H9 (cell line): ENCODE measurements around the gene STX11. TPM values are rescaled to one million over a fixed set of nuclear protein-coding genes. Genes with fewer than 3 reads are reported as not detected.

Experiments
- DNase-seq: peaks from one replicate; pipeline ENCODE4 v3.0.0-alpha.2; 2017
- H2AFZ ChIP-seq: one replicate; pipeline ENCODE4 v1.6.1; 2013; ENCODE audit warnings: mild to moderate bottlenecking, low read length, control low read depth, moderate library complexity
- H2AK5ac ChIP-seq: 2 replicates; pipeline ENCODE4 v1.6.1; 2013; ENCODE audit warnings: low read length, control low read depth, mixed read lengths; ENCODE audit not compliant: insufficient read length
- H2BK120ac ChIP-seq: one replicate; pipeline ENCODE4 v1.6.1; 2013; ENCODE audit warnings: low read depth, mild to moderate bottlenecking, low read length, control low read depth, inconsistent platforms; ENCODE audit not compliant: poor library complexity, severe bottlenecking
- H2BK12ac ChIP-seq: 2 replicates; pipeline ENCODE4 v1.6.1; 2013; ENCODE audit warnings: low read length, control low read depth, mixed read lengths, low read depth; ENCODE audit not compliant: insufficient read length
- H2BK15ac ChIP-seq: 2 replicates; pipeline ENCODE4 v1.6.1; 2013; ENCODE audit warnings: low read depth, low read length, control low read depth
- H2BK20ac ChIP-seq: one replicate; pipeline ENCODE4 v1.6.1; 2013; ENCODE audit warnings: low read depth, mild to moderate bottlenecking, low read length, control low read depth, inconsistent platforms; ENCODE audit not compliant: poor library complexity, severe bottlenecking
- H2BK5ac ChIP-seq: 2 replicates; pipeline ENCODE4 v1.6.1; 2013; ENCODE audit warnings: low read length, control low read depth, mixed read lengths; ENCODE audit not compliant: insufficient read length
- H3K14ac ChIP-seq: 2 replicates; pipeline ENCODE4 v1.6.1; 2013; ENCODE audit warnings: low read length, control low read depth; ENCODE audit not compliant: insufficient read depth
- H3K18ac ChIP-seq: 2 replicates; pipeline ENCODE4 v1.6.1; 2013; ENCODE audit warnings: low read depth, mild to moderate bottlenecking, mixed read lengths, low read length, control low read depth; ENCODE audit not compliant: insufficient read length
- H3K23ac ChIP-seq: 2 replicates; pipeline ENCODE4 v1.6.1; 2013; ENCODE audit warnings: low read length, control low read depth, mixed read lengths, low read depth; ENCODE audit not compliant: insufficient read length
- H3K23me2 ChIP-seq: 2 replicates; pipeline ENCODE4 v1.6.1; 2013; ENCODE audit warnings: low read depth, mild to moderate bottlenecking, mixed read lengths, low read length, control low read depth; ENCODE audit not compliant: insufficient read length, poor library complexity, severe bottlenecking
- H3K27ac ChIP-seq: 2 replicates; pipeline ENCODE4 v1.5.1; 2013; ENCODE audit warnings: low read length, control low read depth, mixed read lengths, low read depth; ENCODE audit not compliant: insufficient read length
- H3K27me3 ChIP-seq: 2 replicates; pipeline ENCODE4 v1.6.1; 2013; ENCODE audit warnings: low read length, control low read depth, inconsistent platforms; ENCODE audit not compliant: insufficient read depth
- H3K4ac ChIP-seq: 2 replicates; pipeline ENCODE4 v1.6.1; 2013; ENCODE audit warnings: low read depth, mild to moderate bottlenecking, control low read depth, inconsistent platforms, low read length, moderate library complexity
- H3K4me1 ChIP-seq: 2 replicates; pipeline ENCODE4 v1.6.1; 2013; ENCODE audit warnings: low read length, control low read depth, inconsistent platforms; ENCODE audit not compliant: insufficient read depth
- H3K4me2 ChIP-seq: 2 replicates; pipeline ENCODE4 v1.6.1; 2013; ENCODE audit warnings: low read length, control low read depth, mixed read lengths; ENCODE audit not compliant: insufficient read length, insufficient read depth
- H3K56ac ChIP-seq: 2 replicates; pipeline ENCODE4 v1.6.1; 2013; ENCODE audit warnings: low read depth, mild to moderate bottlenecking, mixed read lengths, low read length, control low read depth; ENCODE audit not compliant: insufficient read length
- H3K79me1 ChIP-seq: 2 replicates; pipeline ENCODE4 v1.6.1; 2013; ENCODE audit warnings: low read depth, mild to moderate bottlenecking, moderate library complexity, low read length, control low read depth, inconsistent platforms; ENCODE audit not compliant: insufficient read depth, poor library complexity, severe bottlenecking
- H3K79me2 ChIP-seq: 2 replicates; pipeline ENCODE4 v1.6.1; 2013; ENCODE audit warnings: low read length, control low read depth, inconsistent platforms; ENCODE audit not compliant: insufficient read depth
- H3K9ac ChIP-seq: 2 replicates; pipeline ENCODE4 v1.6.1; 2013; ENCODE audit warnings: low read length, control low read depth, mixed read lengths; ENCODE audit not compliant: insufficient read length; ENCODE audit errors: extremely low read depth
- H3K9me3 ChIP-seq: one replicate; pipeline ENCODE4 v1.6.1; 2013; ENCODE audit warnings: low read depth, low read length, inconsistent platforms; ENCODE audit not compliant: control insufficient read depth
- H3T11ph ChIP-seq: one replicate; pipeline ENCODE4 v1.6.1; 2013; ENCODE audit warnings: mild to moderate bottlenecking, low read length, control low read depth, inconsistent platforms
- H4K20me1 ChIP-seq: one replicate; pipeline ENCODE4 v1.6.1; 2013; ENCODE audit not compliant: control insufficient read depth, insufficient read length, insufficient read depth
- H4K5ac ChIP-seq: 2 replicates; pipeline ENCODE4 v1.6.1; 2013; ENCODE audit warnings: low read depth, mild to moderate bottlenecking, mixed read lengths, low read length, control low read depth; ENCODE audit not compliant: insufficient read length
- H4K8ac ChIP-seq: replicated peaks from 2 replicates; pipeline ENCODE4 v1.6.1; 2013; ENCODE audit warnings: low read length, control low read depth, mixed read lengths, low read depth; ENCODE audit not compliant: insufficient read length
- H4K91ac ChIP-seq: 2 replicates; pipeline ENCODE4 v1.6.1; 2013; ENCODE audit warnings: low read depth, mild to moderate bottlenecking, moderate library complexity, mixed read lengths, low read length, control low read depth; ENCODE audit not compliant: insufficient read length
- H3K27ac Mint-ChIP-seq, 3 experiments: 2 replicates in 2 of 3; 3 replicates in 1 of 3; pipeline ENCODE4 v1.8.0; 2020 to 2021; ENCODE audit warnings: mixed read lengths in 3 of 3, mild to moderate bottlenecking in 1 of 3, moderate library complexity in 1 of 3
- H3K27me3 Mint-ChIP-seq: 2 replicates; pipeline ENCODE4 v1.8.0; 2021; ENCODE audit warnings: low read depth, mild to moderate bottlenecking, moderate library complexity, mixed read lengths
- H3K36me3 Mint-ChIP-seq, 3 experiments: 2 replicates in 2 of 3; 3 replicates in 1 of 3; pipeline ENCODE4 v1.8.0; 2020 to 2021; ENCODE audit warnings: low read depth in 3 of 3, mixed read lengths in 3 of 3; ENCODE audit not compliant: insufficient read depth in 1 of 3
- H3K4me1 Mint-ChIP-seq, 2 experiments: 2 replicates each; pipeline ENCODE4 v1.8.0; 2020; ENCODE audit warnings: mixed read lengths in 2 of 2
- H3K4me3 Mint-ChIP-seq, 2 experiments: 2 replicates in 1 of 2; 3 replicates in 1 of 2; pipeline ENCODE4 v1.8.0; 2020 to 2021; ENCODE audit warnings: mild to moderate bottlenecking in 2 of 2, mixed read lengths in 2 of 2, moderate library complexity in 1 of 2
- H3K9me3 Mint-ChIP-seq, 2 experiments: 2 replicates in 1 of 2; 3 replicates in 1 of 2; pipeline ENCODE4 v1.8.0; 2020; ENCODE audit warnings: mild to moderate bottlenecking in 2 of 2, mixed read lengths in 2 of 2, moderate library complexity in 1 of 2
- WGBS: extraction: QIAGEN DNeasy Blood & Tissue Kit; methylation state at CpG from one replicate; pipeline ENCODE4 v1.1.7; 2013; ENCODE audit warnings: missing lambda C conversion rate, low lambda C conversion rate, mixed read lengths; ENCODE audit not compliant: insufficient read length; ENCODE audit errors: extremely low coverage; 5-methylcytosine and 5-hydroxymethylcytosine counted together
- total RNA-seq: library from RNA; stranded (reverse); gene quantifications from 2 replicates; pipeline ENCODE4 v1.2.1, GENCODE V29; 2021
- TF ChIP-seq, protein P1 (sequence below): fragments of 200-600 bp; sonication (generic); conservative IDR thresholded peaks from 3 replicates; pipeline ENCODE4 v1.8.0; 2021; ENCODE audit warnings: antibody characterized with exemption, mild to moderate bottlenecking

The STX11 gene
- total RNA-seq, 1 experiment from 2014 or later, result 0.22 TPM

DNA sequence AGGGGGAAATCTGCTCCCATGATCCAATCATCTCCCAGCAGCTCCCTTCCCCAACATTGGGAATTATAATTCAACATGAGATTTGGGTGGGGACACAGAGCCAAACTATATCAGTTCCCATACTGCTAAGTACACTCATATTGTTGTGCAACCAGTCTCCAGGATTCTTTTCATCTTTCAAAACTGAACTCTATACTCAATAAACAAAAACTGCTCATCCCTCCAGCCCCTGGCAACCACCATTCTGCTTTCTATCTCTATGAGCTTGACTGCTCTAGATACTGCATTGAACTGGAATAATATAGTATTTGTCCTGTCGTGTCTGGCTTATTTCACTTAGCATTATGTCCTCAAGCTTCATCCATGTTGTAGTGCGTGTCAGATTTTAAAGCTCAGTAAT, 42.9 kb downstream of the STX11 start:
- Histone ChIP-seq H3K18ac (no peak overlapping the region), H3K23ac (no peak overlapping the region), H2BK15ac (no peak overlapping the region), H3K4ac (no peak overlapping the region), H3T11ph (no peak overlapping the region), H3K79me1 (no peaks in the 10 kb centered on the region), H3K27me3 (no peaks in the 10 kb centered on the region), H4K5ac (no peak overlapping the region), H2BK5ac (no peak overlapping the region), H3K4me1 (peaks cover 2% of the 10 kb centered on the region; the same call in 1 of the 2 replicates), H4K8ac (no peak overlapping the region), H3K56ac (no peak overlapping the region), H4K91ac (no peak overlapping the region), H3K27ac (no peak overlapping the region), H2AFZ (peak overlapping the region; percentile 40), H3K14ac (no peak overlapping the region), H2BK120ac (no peak overlapping the region), H3K9ac (no peak overlapping the region), H2BK20ac (no peak overlapping the region), H4K20me1 (no peaks in the 10 kb centered on the region), H2BK12ac (no peak overlapping the region), H3K23me2 (no peaks in the 10 kb centered on the region), H3K9me3 (no peaks in the 10 kb centered on the region), H3K79me2 (no peaks in the 10 kb centered on the region), H3K4me2 (no peak overlapping the region), H2AK5ac (no peak overlapping the region)
- Mint-ChIP-seq H3K36me3 (no peaks in the 10 kb centered on the region), H3K9me3 (no peaks in the 10 kb centered on the region), H3K27me3 (no peaks in the 10 kb centered on the region), H3K4me1 (peaks cover 8 to 10% of the 10 kb centered on the region in 2 experiments), H3K27ac (no peak overlapping the region), H3K4me3 (no peak overlapping the region)
- TF ChIP-seq, protein P1, sequence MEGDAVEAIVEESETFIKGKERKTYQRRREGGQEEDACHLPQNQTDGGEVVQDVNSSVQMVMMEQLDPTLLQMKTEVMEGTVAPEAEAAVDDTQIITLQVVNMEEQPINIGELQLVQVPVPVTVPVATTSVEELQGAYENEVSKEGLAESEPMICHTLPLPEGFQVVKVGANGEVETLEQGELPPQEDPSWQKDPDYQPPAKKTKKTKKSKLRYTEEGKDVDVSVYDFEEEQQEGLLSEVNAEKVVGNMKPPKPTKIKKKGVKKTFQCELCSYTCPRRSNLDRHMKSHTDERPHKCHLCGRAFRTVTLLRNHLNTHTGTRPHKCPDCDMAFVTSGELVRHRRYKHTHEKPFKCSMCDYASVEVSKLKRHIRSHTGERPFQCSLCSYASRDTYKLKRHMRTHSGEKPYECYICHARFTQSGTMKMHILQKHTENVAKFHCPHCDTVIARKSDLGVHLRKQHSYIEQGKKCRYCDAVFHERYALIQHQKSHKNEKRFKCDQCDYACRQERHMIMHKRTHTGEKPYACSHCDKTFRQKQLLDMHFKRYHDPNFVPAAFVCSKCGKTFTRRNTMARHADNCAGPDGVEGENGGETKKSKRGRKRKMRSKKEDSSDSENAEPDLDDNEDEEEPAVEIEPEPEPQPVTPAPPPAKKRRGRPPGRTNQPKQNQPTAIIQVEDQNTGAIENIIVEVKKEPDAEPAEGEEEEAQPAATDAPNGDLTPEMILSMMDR, result no peak
- no CpG with 5 or more reads among the region's 2 CpGs for WGBS
- DNase-seq, result no peak
